NCI-H510A (cell line): ENCODE data around the gene ATOH7.
"Not testable (repeated sequence)": the region's sequence is repeated elsewhere in the genome, so short reads cannot be mapped to it uniquely, and the experiment has no call there.

Source experiments
- DNase-seq: peaks from one replicate; lab custom pipeline; 2025; lab: John Stamatoyannopoulos, UW

ATOH7 gene

DNA sequence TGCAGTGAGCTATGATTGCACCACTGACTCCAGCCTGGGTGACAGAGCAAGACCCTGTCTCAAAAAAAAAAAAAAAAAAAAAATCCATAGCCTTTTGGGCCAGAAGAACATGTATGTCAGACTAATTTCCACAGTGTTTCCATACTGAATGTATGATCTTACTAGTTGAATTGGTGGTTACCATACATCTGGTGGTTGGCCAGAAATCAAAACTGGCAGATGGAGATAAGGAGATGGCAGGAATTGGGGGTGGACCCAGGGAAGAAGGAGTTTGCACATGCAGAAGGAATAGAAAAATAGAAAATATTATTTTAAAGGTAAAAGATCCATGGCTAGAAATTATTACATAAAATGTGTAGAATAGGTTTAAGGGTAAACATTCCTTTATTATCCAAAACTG is 3.7 kb upstream of the ATOH7 start:
- DNase-seq: no peak

DNA sequence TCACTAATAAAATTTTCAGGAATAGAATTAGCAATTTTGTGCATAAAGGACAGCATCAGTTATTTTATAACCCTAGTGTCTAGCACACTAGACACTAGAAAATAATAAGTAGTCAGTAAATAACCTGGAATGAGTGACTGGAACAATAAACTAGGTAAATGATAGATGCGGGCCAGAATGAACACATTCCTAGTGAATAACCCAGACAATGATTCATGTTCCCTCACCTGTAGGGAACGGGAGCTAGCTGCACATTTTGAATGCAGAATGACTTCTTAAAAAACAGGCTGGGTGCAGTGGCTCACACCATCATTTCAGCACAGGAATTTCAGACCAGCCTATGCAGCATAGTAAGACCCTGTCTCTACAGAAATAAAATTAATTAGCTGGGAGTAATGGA is 3.2 kb upstream of the ATOH7 start:
- no peak for DNase-seq

DNA sequence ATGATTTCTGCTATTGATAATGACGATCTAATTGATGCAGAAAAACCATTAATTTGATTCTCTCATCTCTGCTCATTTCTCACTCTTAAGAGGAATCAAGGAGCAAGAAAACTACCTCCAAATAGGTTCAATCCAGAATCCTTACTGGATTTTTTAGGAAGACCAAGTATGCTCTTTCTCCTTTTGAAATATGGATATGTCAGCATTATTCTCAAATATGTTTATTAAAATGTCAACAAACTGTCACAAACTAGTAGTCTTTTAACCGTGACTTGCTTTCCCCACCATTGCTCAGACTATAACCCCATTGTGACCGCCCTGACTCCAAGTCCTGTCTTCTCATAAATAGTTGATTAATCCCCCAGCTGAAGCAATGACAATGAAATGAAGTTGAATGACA is 1.1 kb upstream of the ATOH7 start:
- no peak for DNase-seq

DNA sequence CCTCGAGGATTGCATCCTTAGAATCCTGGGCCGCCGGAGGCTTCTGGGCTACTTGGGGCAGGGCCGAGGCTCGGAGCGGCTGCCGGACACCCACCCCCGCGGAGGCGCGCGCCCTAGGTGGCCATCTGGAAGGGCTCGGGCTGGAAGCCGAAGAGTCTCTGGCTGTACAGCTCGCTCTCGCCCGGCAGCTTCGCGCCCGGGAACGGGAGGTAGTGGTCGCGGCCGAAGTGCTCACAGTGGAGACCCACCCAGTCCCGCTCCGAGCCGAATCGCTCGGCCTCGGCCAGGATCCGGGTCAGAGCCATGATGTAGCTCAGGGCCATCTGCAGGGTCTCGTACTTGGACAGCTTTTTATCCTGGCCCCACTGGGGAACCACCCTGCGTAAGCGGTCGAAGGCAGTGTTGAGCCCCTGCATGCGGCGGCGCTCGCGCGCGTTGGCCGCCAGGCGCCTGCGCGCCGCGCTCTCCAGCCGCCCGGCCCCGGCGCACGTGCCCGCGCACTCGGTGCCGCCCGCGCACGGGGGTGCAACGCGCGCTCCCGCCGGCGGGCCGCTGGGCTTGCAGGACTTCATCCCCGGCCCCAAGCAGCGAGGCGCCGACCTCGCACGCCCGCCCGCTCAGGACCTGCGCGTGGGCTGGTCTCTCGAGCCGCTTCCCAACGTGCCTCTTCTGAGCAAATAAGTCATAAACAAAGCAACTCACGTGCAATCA is 652 bp downstream of the ATOH7 start:
- peak; percentile 75 for DNase-seq

DNA sequence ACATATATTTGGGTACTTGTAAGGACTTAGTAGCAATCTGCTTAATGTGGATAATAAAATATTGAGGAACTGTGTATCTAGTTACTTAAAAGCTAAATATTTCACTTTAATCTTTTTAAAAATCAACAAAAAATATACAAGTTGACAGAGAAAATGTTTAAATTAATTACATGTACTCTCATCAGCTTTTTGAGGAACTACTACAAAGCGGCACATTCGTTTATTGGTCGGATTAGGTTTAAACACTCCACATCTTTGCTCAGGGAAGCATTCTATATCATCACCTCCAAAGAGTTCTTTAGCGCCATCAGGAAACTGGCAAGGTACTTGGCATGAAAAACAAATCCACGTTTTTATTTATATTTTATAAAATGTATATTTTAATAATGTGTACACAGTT is 1.6 kb downstream of the ATOH7 start:
- no peak for DNase-seq

DNA sequence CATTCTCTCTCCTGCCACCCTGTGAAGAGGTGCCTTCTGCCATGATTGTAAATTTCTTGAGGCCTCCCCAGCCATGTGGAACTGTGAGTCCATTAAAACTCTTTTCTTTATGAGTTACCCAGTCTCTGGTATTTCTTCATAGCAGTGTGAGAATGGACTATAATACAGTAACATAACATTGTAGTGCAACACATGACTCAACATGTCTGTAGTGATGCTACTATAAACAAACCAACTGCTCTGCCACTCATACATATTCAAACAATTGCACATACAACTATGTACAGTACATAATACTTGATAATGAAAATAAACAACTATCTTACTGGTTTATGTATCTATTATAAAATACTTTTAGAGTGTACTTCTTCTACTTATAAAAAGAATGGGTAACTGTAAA is 7.1 kb downstream of the ATOH7 start:
- DNase-seq: no peak

DNA sequence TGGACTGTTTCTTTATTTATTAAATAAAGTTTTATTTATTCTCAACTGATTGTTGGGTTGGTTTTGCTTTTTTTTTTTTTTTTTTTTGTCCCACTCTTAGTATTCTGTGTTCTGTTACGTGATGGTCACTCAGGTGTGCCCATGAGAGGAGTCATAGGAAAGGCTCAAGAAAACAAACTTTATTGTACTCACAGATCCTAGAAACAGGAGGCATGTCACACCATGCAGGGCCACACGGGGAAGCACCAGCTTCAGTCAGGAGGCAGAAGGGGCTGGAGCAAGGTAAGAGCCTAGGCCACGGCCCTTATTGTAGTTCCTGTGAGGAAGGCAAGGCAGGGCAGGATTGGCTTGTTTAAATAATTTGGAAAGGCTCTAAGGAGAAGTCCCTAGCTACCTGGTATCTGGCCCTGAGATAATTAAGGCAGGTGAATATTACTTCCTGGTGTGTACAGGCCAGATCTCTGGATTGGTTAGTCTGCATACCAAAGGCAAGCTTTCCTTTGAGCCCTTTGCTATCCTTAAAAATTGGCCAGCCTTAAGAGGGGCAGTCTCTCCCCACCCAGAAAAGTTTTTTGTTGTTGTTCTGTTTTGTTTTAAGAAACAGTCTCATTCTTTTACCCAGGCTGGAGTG is 8.3 kb downstream of the ATOH7 start:
- no peak for DNase-seq

DNA sequence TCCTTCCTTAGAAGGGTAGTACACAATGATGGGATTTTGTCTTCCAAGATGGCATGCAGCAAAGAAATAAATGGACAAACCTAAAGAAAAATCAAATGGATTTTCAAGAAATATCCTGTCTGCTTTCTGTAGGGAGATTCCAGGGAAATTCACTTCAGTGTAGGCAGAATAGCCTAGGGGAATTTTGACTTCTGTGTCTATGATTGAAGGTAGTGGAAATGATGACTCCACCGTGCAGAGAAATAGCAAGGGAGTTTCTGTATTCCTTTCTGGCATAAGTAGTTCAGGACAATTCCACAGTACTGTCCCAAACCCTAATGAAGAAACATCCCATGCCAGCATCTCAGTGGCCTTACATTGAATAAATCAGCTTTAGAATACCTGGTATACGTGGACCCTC is 9.5 kb downstream of the ATOH7 start:
- no peak for DNase-seq

DNA sequence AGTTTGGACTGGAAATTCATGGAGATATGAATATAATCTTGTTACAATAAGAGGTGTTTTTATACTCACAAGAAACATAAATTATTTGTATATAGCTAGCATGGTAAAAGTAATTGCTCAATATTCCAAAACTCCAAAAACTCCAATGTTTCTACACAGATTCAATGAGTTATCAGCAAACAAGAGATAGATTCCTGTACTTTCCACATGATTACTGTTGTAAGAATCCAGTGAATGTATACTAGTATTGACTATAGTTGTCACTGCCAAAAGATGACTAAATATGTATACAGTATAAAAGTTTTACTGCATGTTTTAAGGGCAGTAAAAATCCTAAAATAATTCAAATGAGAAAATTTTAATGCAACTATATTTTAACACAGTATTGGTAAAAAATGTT is 10.7 kb downstream of the ATOH7 start:
- no peak for DNase-seq

- DNase-seq: no peak
Measured at GRCh38 chr10:68218786-68219185, 13.1 kb downstream of the ATOH7 start.

GRCh38 chr10:68212721-68213352 is 19.1 kb downstream of the ATOH7 start:
- no peak for DNase-seq

- DNase-seq: no peak
Measured at GRCh38 chr10:68211669-68212068, 20.2 kb downstream of the ATOH7 start.

- DNase-seq: peak; percentile 8
Measured at GRCh38 chr10:68208424-68209042, 23.4 kb downstream of the ATOH7 start.

GRCh38 chr10:68202960-68203353 is 29.0 kb downstream of the ATOH7 start:
- no peak for DNase-seq

DNA sequence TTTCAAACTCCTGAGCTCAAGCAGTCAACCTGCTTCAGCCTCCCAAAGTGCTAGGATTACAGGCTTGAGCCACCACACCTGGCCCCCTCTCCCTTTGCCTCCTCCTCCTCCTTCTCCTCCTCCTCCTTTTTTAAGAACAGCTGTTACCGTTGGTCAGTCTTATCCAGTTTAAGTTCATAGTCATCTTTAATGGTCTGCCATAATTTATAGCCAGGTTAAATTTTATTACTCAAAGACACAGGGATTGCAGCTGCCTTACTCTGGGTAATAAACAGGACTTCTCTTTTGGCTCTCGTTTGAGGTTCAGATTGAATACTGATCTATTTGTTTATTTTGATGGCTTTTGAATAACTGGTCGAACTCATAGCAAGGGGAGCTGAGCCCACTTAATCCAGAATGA is 35.2 kb downstream of the ATOH7 start:
- no peak for DNase-seq

DNA sequence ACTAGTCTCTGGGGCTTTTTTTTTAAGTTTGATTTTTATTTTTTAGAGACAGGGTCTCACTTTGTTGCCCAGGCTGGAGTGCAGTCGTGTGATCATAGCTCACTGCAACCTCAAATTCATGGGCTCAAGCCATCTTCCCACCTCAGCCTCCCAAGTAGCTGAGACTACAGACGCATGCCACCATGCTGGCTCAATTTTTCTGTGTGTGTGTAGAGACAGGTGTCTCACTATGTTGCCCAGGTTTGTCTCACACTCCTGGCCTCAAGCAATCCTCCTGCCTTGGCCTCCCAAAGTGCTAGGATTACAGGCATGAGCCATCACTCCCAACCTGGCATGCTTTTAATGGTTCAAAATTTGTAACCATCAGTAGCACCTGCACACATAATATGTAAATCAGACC is 36.1 kb downstream of the ATOH7 start:
- not testable (repeated sequence) for DNase-seq

- no peak for DNase-seq
Measured at GRCh38 chr10:68194290-68194689, 37.6 kb downstream of the ATOH7 start.

- DNase-seq: no peak
Measured at GRCh38 chr10:68192113-68192512, 39.8 kb downstream of the ATOH7 start.

DNA sequence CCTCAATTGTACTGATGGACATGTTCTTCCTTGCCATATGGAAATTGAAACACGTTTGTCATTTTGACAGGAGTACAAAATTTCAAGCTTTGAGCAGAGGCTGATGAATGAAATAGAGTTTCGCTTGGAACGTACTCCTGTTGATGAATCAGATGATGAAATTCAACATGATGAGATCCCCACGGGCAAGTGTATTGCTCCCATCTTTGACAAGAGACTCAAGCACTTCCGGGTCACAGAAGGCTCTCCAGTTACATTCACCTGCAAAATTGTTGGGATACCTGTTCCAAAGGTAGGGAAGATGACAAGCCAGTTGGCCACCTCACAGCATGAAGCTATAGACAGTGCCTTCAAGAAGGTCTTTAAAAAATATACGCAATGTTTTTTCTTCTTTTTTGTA is 43.1 kb downstream of the ATOH7 start:
- DNase-seq: no peak

- DNase-seq: no peak
Measured at GRCh38 chr10:68185085-68185484, 46.8 kb downstream of the ATOH7 start.

DNA sequence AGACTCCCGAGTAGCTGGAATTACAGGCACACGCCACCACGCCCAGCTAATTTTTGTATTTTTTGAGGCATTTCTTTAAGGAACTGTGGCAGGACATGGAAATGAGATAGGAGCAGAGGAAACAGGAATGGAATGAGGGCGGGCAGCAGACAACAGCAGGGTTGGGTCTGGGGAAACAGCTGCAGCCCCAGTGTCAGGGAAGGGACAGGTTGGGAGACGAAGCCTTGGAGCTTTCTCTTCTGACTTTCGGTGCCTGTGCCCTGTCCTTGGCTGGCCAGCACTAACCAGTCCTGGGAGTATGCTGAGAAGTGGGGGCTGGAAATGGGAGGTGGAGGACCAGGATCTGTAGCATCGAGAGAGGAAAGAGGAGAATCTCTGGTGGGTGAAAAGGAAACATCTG is 47.4 kb downstream of the ATOH7 start:
- no peak for DNase-seq
